DND-41 (cell line): ENCODE results near the gene STAT4.

Experiments
- EZH2 ChIP-seq: IDR thresholded peaks from 3 replicates; pipeline ENCODE4 v1.6.1; 2012; ENCODE audit warnings: borderline replicate concordance, low read depth, mild to moderate bottlenecking, moderate library complexity, low read length, inconsistent platforms; ENCODE audit not compliant: severe bottlenecking
- TF ChIP-seq, protein P1 (sequence below): IDR thresholded peaks from 2 replicates; pipeline ENCODE4 v1.5.1; 2012; ENCODE audit warnings: borderline replicate concordance, low read length, moderate library complexity, mild to moderate bottlenecking; ENCODE audit not compliant: poor library complexity, severe bottlenecking; ENCODE audit errors: extremely low read depth

DNA sequence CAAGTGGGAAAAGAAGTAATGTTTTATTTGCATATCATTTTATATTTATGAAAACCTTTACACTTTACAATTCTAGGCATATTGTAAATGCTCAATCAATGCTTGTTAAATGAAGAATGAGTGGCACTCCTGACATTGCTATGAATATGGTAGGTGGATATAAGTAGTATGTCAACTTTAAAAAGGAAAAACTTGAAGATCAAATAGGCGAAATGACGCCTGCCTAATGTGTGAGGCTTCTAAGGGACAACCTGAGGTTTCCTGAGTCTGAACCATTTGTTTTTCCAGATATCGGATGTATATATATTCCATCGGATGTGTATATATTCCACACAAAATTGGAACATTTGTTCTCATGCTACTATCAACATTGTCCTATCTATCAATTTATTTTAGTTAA is 1.4 kb downstream of the STAT4 start:
- TF ChIP-seq, protein P1, sequence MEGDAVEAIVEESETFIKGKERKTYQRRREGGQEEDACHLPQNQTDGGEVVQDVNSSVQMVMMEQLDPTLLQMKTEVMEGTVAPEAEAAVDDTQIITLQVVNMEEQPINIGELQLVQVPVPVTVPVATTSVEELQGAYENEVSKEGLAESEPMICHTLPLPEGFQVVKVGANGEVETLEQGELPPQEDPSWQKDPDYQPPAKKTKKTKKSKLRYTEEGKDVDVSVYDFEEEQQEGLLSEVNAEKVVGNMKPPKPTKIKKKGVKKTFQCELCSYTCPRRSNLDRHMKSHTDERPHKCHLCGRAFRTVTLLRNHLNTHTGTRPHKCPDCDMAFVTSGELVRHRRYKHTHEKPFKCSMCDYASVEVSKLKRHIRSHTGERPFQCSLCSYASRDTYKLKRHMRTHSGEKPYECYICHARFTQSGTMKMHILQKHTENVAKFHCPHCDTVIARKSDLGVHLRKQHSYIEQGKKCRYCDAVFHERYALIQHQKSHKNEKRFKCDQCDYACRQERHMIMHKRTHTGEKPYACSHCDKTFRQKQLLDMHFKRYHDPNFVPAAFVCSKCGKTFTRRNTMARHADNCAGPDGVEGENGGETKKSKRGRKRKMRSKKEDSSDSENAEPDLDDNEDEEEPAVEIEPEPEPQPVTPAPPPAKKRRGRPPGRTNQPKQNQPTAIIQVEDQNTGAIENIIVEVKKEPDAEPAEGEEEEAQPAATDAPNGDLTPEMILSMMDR: no peak
- TF ChIP-seq EZH2: no peak
